OCI-LY7 (cell line): ENCODE data around the gene MRPL10.

Experiments
- EZH2phosphoT487 ChIP-seq: fragments of 200-600 bp; sonication (generic); IDR thresholded peaks from 2 replicates; pipeline ENCODE4 v1.6.1; 2018; ENCODE audit warnings: low read depth, borderline replicate concordance, mild to moderate bottlenecking, mixed run types, antibody characterized with exemption, low read length, moderate library complexity, mixed read lengths
- TF ChIP-seq, protein P1 (sequence below): fragments of 200-600 bp; sonication (generic); conservative IDR thresholded peaks from 2 replicates; pipeline ENCODE4 v1.5.1; 2014; ENCODE audit warnings: mild to moderate bottlenecking, antibody characterized with exemption, low read length, moderate library complexity, mixed read lengths

GRCh38 chr17:47831934-47832327, 590 bp upstream of the MRPL10 start:
- TF ChIP-seq, protein P1, sequence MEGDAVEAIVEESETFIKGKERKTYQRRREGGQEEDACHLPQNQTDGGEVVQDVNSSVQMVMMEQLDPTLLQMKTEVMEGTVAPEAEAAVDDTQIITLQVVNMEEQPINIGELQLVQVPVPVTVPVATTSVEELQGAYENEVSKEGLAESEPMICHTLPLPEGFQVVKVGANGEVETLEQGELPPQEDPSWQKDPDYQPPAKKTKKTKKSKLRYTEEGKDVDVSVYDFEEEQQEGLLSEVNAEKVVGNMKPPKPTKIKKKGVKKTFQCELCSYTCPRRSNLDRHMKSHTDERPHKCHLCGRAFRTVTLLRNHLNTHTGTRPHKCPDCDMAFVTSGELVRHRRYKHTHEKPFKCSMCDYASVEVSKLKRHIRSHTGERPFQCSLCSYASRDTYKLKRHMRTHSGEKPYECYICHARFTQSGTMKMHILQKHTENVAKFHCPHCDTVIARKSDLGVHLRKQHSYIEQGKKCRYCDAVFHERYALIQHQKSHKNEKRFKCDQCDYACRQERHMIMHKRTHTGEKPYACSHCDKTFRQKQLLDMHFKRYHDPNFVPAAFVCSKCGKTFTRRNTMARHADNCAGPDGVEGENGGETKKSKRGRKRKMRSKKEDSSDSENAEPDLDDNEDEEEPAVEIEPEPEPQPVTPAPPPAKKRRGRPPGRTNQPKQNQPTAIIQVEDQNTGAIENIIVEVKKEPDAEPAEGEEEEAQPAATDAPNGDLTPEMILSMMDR: no peak
- no peak for TF ChIP-seq EZH2phosphoT487
